GM12801 (cell line): Measurements from ENCODE around the gene SRCIN1.

Experiments
- CTCF ChIP-seq: IDR thresholded peaks from one replicate; pipeline ENCODE4 v1.5.1; 2011; ENCODE audit warnings: control low read depth; ENCODE audit not compliant: insufficient read length; ENCODE audit errors: extremely low read depth

The SRCIN1 gene

GRCh38 chr17:38617967-38618760 lies 12.4 kb upstream of the SRCIN1 start:
- TF ChIP-seq CTCF = no peak

DNA sequence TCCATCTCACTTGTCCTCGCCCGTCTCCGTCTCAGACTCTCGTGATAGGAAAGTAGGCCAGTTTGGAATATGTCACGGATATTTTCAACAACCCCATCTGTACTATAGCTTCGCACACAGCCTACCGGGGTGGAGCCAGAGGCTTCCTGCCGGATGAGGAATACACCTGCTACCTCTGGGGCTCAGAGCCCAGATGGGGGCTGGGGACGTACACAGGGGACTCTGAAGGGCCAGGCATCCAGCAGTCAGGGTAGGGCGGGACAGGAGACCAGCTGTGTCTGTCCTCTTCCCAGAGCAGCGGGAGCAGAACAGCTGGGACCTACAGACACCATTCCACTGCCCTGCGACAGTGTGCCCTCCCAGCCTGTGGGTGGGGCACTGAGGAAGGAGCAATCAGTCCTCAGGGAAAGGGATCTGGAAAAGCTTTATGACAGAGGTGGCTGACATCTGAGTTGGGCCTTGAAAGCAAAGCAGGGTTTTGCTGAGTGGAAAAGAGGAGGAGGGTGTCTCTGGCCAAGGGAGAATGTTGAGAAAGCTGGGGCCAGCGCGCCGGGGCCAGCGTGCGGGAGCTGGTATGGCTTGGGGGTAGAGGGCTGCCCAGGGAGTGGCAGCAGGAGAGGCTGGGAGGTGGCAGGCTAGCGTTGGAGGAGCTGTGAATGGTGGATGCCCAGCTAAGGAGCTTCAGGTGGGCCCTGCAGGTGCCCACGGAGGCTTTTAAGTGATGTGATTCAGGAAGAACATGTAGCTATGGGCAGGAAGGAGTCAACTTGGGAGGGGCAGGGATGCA lies 11.5 kb upstream of the SRCIN1 start:
- TF ChIP-seq CTCF = no peak

- no peak for TF ChIP-seq CTCF
Observed at GRCh38 chr17:38616361-38616760, 10.6 kb upstream of the SRCIN1 start.

DNA sequence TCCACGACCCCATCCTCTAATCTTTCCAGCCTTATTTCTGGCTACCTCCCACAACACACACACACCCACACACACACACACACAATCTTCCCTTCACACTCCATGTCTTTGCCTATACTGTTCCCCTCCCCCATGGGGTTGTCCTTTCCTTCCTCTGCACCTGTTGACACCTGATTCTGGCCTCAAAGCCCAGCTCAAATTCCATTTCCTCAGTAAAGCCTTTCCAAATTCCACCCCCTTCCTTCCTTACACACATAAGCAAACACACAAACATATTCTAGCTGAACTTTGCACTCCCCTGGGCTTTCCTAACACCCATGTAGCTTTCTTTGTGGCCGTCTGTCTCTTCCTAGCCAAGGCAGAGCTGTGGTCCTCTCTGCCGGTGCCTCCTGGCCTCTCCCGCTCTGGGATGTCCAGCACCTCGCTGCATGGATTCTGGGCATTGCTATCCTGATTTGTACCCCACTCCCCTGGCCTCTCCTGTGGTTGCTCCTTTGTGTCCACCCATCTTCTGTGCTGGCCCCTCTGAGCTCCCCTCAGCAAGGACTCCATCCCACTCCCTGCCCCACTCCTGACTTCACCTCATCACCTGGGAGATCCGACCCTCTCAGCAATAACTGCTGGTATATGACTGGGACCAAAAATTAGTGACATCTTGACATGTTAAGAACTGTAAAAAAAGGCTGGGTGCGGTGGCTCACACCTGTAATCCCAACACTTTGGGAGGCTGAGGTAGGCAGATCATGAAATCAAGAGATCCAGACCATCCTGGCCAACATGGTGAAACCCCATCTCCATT lies 8.4 kb upstream of the SRCIN1 start:
- no peak for TF ChIP-seq CTCF

- TF ChIP-seq CTCF = no peak
Observed at GRCh38 chr17:38613525-38613980, 7.8 kb upstream of the SRCIN1 start.

DNA sequence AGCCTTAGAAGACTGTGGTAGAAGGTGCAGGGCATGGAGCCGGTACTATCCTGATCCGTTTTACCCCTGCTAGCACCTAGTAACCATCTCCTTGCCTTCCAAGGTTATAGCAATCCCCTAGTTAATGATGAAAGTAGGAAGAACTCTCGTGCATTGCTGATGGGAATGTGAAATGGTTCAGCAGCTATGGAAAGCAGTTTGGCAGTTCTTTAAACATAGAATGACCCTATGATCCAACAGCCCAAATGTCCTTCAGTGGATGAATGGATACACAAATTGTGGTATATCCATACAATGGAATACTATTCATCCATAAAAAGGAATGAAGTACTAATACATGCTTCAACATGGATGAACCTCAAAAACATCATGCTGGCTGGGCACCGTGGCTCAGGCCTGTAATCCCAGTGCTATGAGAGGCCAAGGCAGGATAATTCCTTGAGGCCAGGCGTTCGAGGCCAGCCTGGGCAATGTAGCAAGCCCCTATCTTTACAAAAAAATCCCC lies 6.2 kb upstream of the SRCIN1 start:
- TF ChIP-seq CTCF = no peak
